C4-2B (cell line): ENCODE measurements around the gene MOCS1.
A peak's percentile ranks its signal among the peaks of the same experiment; 100 is the strongest.

Experiments
- H3K27ac ChIP-seq: fragments of 450-650 bp; 2 replicates; pipeline ENCODE4 v1.5.1; 2017
- CTCF ChIP-seq: fragments of 450-650 bp; conservative IDR thresholded peaks from 2 replicates; pipeline ENCODE4 v1.5.1; 2017; ENCODE audit warnings: mild to moderate bottlenecking
- ZFX ChIP-seq: fragments of 450-650 bp; IDR thresholded peaks from 2 replicates; pipeline ENCODE4 v1.6.1; 2017

The MOCS1 gene

DNA sequence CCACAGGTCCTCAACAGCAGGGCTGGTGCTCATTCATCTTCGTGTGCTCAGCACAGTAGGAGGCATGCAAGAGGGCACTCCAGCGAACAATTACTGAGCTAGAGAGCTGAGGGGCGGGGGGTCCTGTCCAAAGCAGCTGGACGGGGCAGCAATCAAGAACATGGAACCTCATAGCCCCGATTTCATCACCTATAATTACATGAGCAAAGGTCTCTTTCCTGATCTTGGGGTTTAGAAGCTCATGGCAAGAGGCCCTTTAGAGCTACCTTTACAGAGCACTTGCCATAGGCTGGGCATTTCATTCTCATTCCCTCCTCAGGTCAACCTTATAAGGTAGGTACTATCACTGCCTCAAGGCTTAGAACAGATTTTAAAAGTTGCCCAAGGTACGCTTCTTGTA, 10.4 kb downstream of the MOCS1 start:
- H3K27ac ChIP-seq: peak overlapping the region; percentile 88

DNA sequence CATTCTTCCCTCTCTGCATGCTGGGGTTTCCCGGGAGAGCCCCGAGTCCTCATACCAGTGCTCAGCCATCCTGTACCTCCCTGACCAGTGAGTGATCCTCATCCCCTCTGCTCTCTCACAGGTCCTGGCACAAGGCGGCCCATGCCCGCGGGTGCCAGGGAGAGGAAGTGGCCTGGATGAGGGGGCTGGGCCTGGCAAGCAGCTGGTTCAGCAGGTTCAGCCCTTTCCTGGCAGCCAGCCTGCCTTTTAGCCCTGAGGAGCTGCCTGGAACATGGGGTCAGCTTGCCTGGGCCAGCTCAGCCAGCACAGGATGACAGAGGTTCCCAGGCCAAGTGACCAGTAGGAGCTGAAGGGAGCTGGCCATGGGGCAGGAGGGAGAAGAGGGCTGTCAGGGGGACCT, 10.9 kb downstream of the MOCS1 start:
- peak overlapping the region; percentile 88 for H3K27ac ChIP-seq
- TF ChIP-seq CTCF (no peak), ZFX (no peak)

More for the DNA sequence above, 10.4 kb downstream of the MOCS1 start:
- TF ChIP-seq CTCF (no peak), ZFX (no peak)

- H3K27ac ChIP-seq: peak overlapping the region; percentile 88
- TF ChIP-seq ZFX (no peak), CTCF (no peak)
These were observed 11.4 kb downstream of the MOCS1 start for GRCh38 chr6:39922821-39923220.

- no peak overlapping the region for H3K27ac ChIP-seq
- TF ChIP-seq ZFX (no peak), CTCF (no peak)
These were observed 14.1 kb downstream of the MOCS1 start for GRCh38 chr6:39920157-39920556.

GRCh38 chr6:39918831-39919230, 15.4 kb downstream of the MOCS1 start:
- H3K27ac ChIP-seq: no peak overlapping the region
- TF ChIP-seq ZFX: no peak
- no peak for TF ChIP-seq CTCF

GRCh38 chr6:39917981-39918380, 16.3 kb downstream of the MOCS1 start:
- TF ChIP-seq CTCF (no peak), ZFX (no peak)
- H3K27ac ChIP-seq: no peak overlapping the region

GRCh38 chr6:39917329-39917728, 16.9 kb downstream of the MOCS1 start:
- H3K27ac ChIP-seq: no peak overlapping the region
- TF ChIP-seq ZFX (no peak), CTCF (no peak)

DNA sequence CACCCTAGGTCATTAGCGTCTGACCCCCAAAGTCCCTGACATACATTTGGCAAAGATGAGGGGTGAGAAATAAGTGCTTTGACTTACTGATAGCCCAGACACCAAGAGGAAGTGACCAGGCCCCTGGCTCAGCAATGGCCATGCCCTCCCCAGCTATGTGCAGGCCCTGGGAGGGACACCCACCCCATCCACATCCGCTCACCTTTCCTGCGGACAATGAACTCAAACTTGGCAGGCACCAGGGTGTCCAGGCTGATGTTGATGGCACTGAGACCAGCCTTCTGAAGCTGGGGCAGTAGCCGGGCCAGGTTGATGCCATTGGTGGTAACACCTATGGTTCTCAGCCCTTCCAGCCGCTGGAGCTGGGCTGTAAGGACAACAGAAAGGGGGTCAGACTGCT, 18.4 kb downstream of the MOCS1 start:
- H3K27ac ChIP-seq: no peak overlapping the region
- TF ChIP-seq CTCF (no peak), ZFX (no peak)
